Measurements from ENCODE around the gene AMER3. TPM values are rescaled to one million over a fixed set of nuclear protein-coding genes. Genes with fewer than 3 reads are reported as not detected.

AMER3 gene
- total and polyA plus RNA-seq, 2 of the 8 experiments (the other 6 are each of a cell fraction or from before 2014, with no cell fraction given) = 0.15 to 0.19 TPM

DNA sequence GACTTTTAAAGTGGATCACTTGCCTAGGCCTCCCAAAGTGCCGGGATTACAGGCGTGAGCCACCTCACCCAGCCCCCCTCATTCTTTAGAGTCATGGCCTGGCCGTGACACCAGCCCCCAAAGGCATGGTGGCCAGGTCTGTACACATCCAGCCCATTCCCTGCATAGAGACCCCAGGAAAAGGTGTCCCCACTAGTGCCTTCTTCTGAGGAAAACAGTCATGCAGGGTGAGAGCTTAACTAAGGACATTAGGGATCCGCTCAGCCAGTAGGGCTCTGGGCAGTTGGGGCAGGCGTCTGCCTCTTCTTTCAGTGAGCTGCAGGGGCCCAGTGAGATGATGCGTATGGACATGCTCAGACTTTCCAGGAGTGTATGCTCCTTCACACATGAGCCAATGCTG, 5.7 kb upstream of the AMER3 start:
- Histone ChIP-seq H2AFZ (ENCODE audit: low read length) (no peak overlapping the region), H3K36me3 (ENCODE audit: control insufficient read depth in 2 of 4, insufficient read depth in 4 of 4, low read length in 3 of 4) (no peaks in the 10 kb centered on the region), H4K8ac (ENCODE audit: extremely low read depth, insufficient read depth, low read length) (no peak overlapping the region), H3K56ac (replicated peaks; ENCODE audit: insufficient read length, low read depth, low read length) (no peak overlapping the region), H3K14ac (ENCODE audit: insufficient read length) (no peak overlapping the region), H3K4me1 (replicated peaks in 1 of 4; ENCODE audit: control insufficient read depth in 3 of 4, insufficient read depth in 4 of 4, low read length in 3 of 4) (peaks cover 0 to 3% (median 1%) of the 10 kb centered on the region in 4 experiments; a peak in 5 of 7 replicates), H3K27ac (ENCODE audit: low read depth, low read length) (no peak overlapping the region), H2AK5ac (ENCODE audit: low read depth, low read length) (no peak overlapping the region), H2BK12ac (ENCODE audit: low read depth, low read length) (no peak overlapping the region), H2BK15ac (ENCODE audit: low read length) (no peak overlapping the region), H3K27me3 (replicated peaks in 1 of 4; ENCODE audit: control insufficient read depth in 3 of 4, extremely low read depth in 1 of 4, insufficient read depth in 3 of 4, low read length in 3 of 4) (peaks cover 0 to 4% (median 4%) of the 10 kb centered on the region in 4 experiments; a peak in 5 of 7 replicates), H3K23ac (ENCODE audit: insufficient read length) (no peak overlapping the region), H3K79me1 (ENCODE audit: low read depth, low read length) (no peaks in the 10 kb centered on the region), H4K5ac (ENCODE audit: insufficient read length, low read depth, low read length) (no peak overlapping the region), H3K79me2 (ENCODE audit: control insufficient read depth in 1 of 2, insufficient read depth in 2 of 2, low read length in 2 of 2) (no peaks in the 10 kb centered on the region), H3K9me3 (ENCODE audit: insufficient read depth in 2 of 2, low read depth in 1 of 2, low read length in 1 of 2) (no peaks in the 10 kb centered on the region), H2BK20ac (ENCODE audit: low read length) (no peak overlapping the region), H3K9ac (replicated peaks in 1 of 4; ENCODE audit: extremely low read depth in 1 of 4, low read depth in 3 of 4, low read length in 3 of 4) (no peak overlapping the region), H3K4me2 (ENCODE audit: insufficient read depth in 1 of 2, low read depth in 2 of 2, low read length in 2 of 2) (no peak overlapping the region), H4K91ac (replicated peaks; ENCODE audit: insufficient read length, low read length) (no peak overlapping the region), H4K20me1 (replicated peaks in 1 of 2; ENCODE audit: control insufficient read depth in 1 of 2, insufficient read depth in 2 of 2, low read length in 2 of 2) (no peaks in the 10 kb centered on the region), H3K4me3 (ENCODE audit: extremely low read depth in 1 of 4, insufficient read depth in 2 of 4, low read depth in 3 of 4, low read length in 4 of 4) (no peak overlapping the region), H3K4ac (replicated peaks; ENCODE audit: insufficient read length, low read depth, low read length) (no peak overlapping the region), H3K18ac (ENCODE audit: extremely low read depth, low read length) (no peak overlapping the region), H2BK5ac (ENCODE audit: low read depth, low read length) (no peak overlapping the region), H3K23me2 (ENCODE audit: low read depth, low read length) (no peaks in the 10 kb centered on the region; the same call in 1 of the 2 replicates), H2BK120ac (replicated peaks; ENCODE audit: low read depth, low read length) (no peak overlapping the region)
- POLR2A ChIA-PET (ENCODE audit: partially characterized antibody) = no interaction called here
- DNase-seq (ENCODE audit: low read depth in 1 of 2, low spot score in 2 of 2) (peak in 1 of 2 experiments; percentile 33), FAIRE-seq (no peak)
- TF ChIP-seq YY1 (IDR thresholded peaks at IDR 0.05; ENCODE audit: low read depth, low read length) = no peak
- TF ChIP-seq, protein P1, sequence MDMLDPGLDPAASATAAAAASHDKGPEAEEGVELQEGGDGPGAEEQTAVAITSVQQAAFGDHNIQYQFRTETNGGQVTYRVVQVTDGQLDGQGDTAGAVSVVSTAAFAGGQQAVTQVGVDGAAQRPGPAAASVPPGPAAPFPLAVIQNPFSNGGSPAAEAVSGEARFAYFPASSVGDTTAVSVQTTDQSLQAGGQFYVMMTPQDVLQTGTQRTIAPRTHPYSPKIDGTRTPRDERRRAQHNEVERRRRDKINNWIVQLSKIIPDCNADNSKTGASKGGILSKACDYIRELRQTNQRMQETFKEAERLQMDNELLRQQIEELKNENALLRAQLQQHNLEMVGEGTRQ (IDR thresholded peaks at IDR 0.05; ENCODE audit: low read length) = no peak
- no peak for TF ChIP-seq KDM1A (IDR thresholded peaks at IDR 0.05; ENCODE audit: borderline replicate concordance, low read length)
- TF ChIP-seq HDAC2 (IDR thresholded peaks at IDR 0.05; ENCODE audit: borderline replicate concordance in 1 of 2, low read depth in 2 of 2, low read length in 2 of 2) = no peak
- TF ChIP-seq SAP30 (IDR thresholded peaks at IDR 0.05; ENCODE audit: insufficient read depth, insufficient replicate concordance, low read length) = no peak
- TF ChIP-seq, protein P2, sequence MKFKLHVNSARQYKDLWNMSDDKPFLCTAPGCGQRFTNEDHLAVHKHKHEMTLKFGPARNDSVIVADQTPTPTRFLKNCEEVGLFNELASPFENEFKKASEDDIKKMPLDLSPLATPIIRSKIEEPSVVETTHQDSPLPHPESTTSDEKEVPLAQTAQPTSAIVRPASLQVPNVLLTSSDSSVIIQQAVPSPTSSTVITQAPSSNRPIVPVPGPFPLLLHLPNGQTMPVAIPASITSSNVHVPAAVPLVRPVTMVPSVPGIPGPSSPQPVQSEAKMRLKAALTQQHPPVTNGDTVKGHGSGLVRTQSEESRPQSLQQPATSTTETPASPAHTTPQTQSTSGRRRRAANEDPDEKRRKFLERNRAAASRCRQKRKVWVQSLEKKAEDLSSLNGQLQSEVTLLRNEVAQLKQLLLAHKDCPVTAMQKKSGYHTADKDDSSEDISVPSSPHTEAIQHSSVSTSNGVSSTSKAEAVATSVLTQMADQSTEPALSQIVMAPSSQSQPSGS (IDR thresholded peaks at IDR 0.05; ENCODE audit: low read length) = no peak
- TF ChIP-seq NANOG (IDR thresholded peaks at IDR 0.05; ENCODE audit: insufficient read depth, low read depth, low read length, poor library complexity, severe bottlenecking) = no peak
- no peak for TF ChIP-seq ZNF274 (IDR thresholded peaks at IDR 0.05; ENCODE audit: borderline replicate concordance, extremely low read depth, low read length)
- WGBS, 2 experiments (ENCODE audit: extremely low coverage in 1 of 2, insufficient coverage in 1 of 2, insufficient read length in 1 of 2, insufficient replicate concordance in 2 of 2, low coverage in 1 of 2, low lambda C conversion rate in 2 of 2, missing lambda C conversion rate in 1 of 2) = 91% methylated on average over 6 of the region's 6 CpGs; no CpG with 5 or more reads in 1 of the 2 experiments
- CTCF ChIA-PET (ENCODE audit: partially characterized antibody) = no interaction called here

Data from H1 (cell line).